IPS-15b (cell line): ENCODE results near the gene SNTG2.

Source experiments
- H3K27me3 ChIP-seq: one replicate; pipeline ENCODE4 v1.6.1; 2013; ENCODE audit warnings: low read length; ENCODE audit not compliant: control insufficient read depth, insufficient read depth
- H3K36me3 ChIP-seq: one replicate; pipeline ENCODE4 v1.6.1; 2013; ENCODE audit warnings: low read length; ENCODE audit not compliant: control insufficient read depth, insufficient read depth
- H3K4me1 ChIP-seq: one replicate; pipeline ENCODE4 v1.6.1; 2013; ENCODE audit warnings: mild to moderate bottlenecking, low read length; ENCODE audit not compliant: control insufficient read depth, insufficient read depth
- H3K4me3 ChIP-seq: one replicate; pipeline ENCODE4 v1.5.1; 2013; ENCODE audit warnings: low read depth, low read length
- H3K9ac ChIP-seq: one replicate; pipeline ENCODE4 v1.6.1; 2013; ENCODE audit warnings: low read depth, mild to moderate bottlenecking, low read length
- H3K9me3 ChIP-seq: one replicate; pipeline ENCODE4 v1.6.1; 2013; ENCODE audit warnings: mild to moderate bottlenecking, low read length; ENCODE audit not compliant: control insufficient read depth, insufficient read depth

Gene SNTG2

GRCh38 chr2:960061-960736 lies 9.6 kb downstream of the SNTG2 start:
- no peak overlapping the region for H3K9ac ChIP-seq
- H3K4me3 ChIP-seq, result no peak overlapping the region
- H3K27me3 ChIP-seq, result no peaks in the 10 kb centered on the region
- H3K4me1 ChIP-seq, result peaks cover 3% of the 10 kb centered on the region
- peaks cover 2% of the 10 kb centered on the region for H3K36me3 ChIP-seq
- no peaks in the 10 kb centered on the region for H3K9me3 ChIP-seq

GRCh38 chr2:961786-962185 lies 11.1 kb downstream of the SNTG2 start:
- no peak overlapping the region for H3K4me3 ChIP-seq
- no peak overlapping the region for H3K9ac ChIP-seq
- no peaks in the 10 kb centered on the region for H3K27me3 ChIP-seq
- no peaks in the 10 kb centered on the region for H3K9me3 ChIP-seq
- H3K36me3 ChIP-seq, result peaks cover 2% of the 10 kb centered on the region
- peaks cover 3% of the 10 kb centered on the region for H3K4me1 ChIP-seq

GRCh38 chr2:963876-964275 lies 13.2 kb downstream of the SNTG2 start:
- H3K4me1 ChIP-seq, result no peaks in the 10 kb centered on the region
- no peaks in the 10 kb centered on the region for H3K9me3 ChIP-seq
- H3K36me3 ChIP-seq, result peaks cover 2% of the 10 kb centered on the region
- H3K4me3 ChIP-seq, result no peak overlapping the region
- no peak overlapping the region for H3K9ac ChIP-seq
- no peaks in the 10 kb centered on the region for H3K27me3 ChIP-seq

GRCh38 chr2:964562-964961 lies 13.9 kb downstream of the SNTG2 start:
- no peaks in the 10 kb centered on the region for H3K27me3 ChIP-seq
- no peaks in the 10 kb centered on the region for H3K4me1 ChIP-seq
- H3K9me3 ChIP-seq, result no peaks in the 10 kb centered on the region
- no peak overlapping the region for H3K4me3 ChIP-seq
- no peak overlapping the region for H3K9ac ChIP-seq
- H3K36me3 ChIP-seq, result peaks cover 2% of the 10 kb centered on the region

- H3K27me3 ChIP-seq, result no peaks in the 10 kb centered on the region
- H3K9me3 ChIP-seq, result no peaks in the 10 kb centered on the region
- H3K4me3 ChIP-seq, result no peak overlapping the region
- no peak overlapping the region for H3K9ac ChIP-seq
- H3K4me1 ChIP-seq, result no peaks in the 10 kb centered on the region
- peaks cover 2% of the 10 kb centered on the region for H3K36me3 ChIP-seq
Measured at GRCh38 chr2:965640-966147, 15.0 kb downstream of the SNTG2 start.

GRCh38 chr2:973129-973528 lies 22.5 kb downstream of the SNTG2 start:
- Histone ChIP-seq H3K4me3 (no peak overlapping the region), H3K9ac (no peak overlapping the region), H3K36me3 (no peaks in the 10 kb centered on the region), H3K27me3 (no peaks in the 10 kb centered on the region), H3K9me3 (no peaks in the 10 kb centered on the region), H3K4me1 (no peaks in the 10 kb centered on the region)

GRCh38 chr2:974054-974453 lies 23.4 kb downstream of the SNTG2 start:
- Histone ChIP-seq H3K4me1 (peaks cover under 1% of the 10 kb centered on the region), H3K4me3 (no peak overlapping the region), H3K9ac (no peak overlapping the region), H3K9me3 (no peaks in the 10 kb centered on the region), H3K27me3 (no peaks in the 10 kb centered on the region), H3K36me3 (no peaks in the 10 kb centered on the region)

GRCh38 chr2:974502-974901 lies 23.9 kb downstream of the SNTG2 start:
- H3K4me1 ChIP-seq, result peaks cover 4% of the 10 kb centered on the region
- H3K9ac ChIP-seq, result no peak overlapping the region

GRCh38 chr2:975095-975494 lies 24.4 kb downstream of the SNTG2 start:
- no peak overlapping the region for H3K9ac ChIP-seq
- H3K27me3 ChIP-seq, result no peaks in the 10 kb centered on the region
- H3K36me3 ChIP-seq, result no peaks in the 10 kb centered on the region
- no peak overlapping the region for H3K4me3 ChIP-seq
- no peaks in the 10 kb centered on the region for H3K9me3 ChIP-seq
- peaks cover 4% of the 10 kb centered on the region for H3K4me1 ChIP-seq

More at GRCh38 chr2:974502-974901, 23.9 kb downstream of the SNTG2 start:
- no peaks in the 10 kb centered on the region for H3K9me3 ChIP-seq
- H3K36me3 ChIP-seq, result no peaks in the 10 kb centered on the region
- no peak overlapping the region for H3K4me3 ChIP-seq
- H3K27me3 ChIP-seq, result no peaks in the 10 kb centered on the region

- no peak overlapping the region for H3K9ac ChIP-seq
- H3K4me3 ChIP-seq, result no peak overlapping the region
Measured at GRCh38 chr2:979069-979928, 28.6 kb downstream of the SNTG2 start.

GRCh38 chr2:980176-980575 lies 29.5 kb downstream of the SNTG2 start:
- no peaks in the 10 kb centered on the region for H3K9me3 ChIP-seq
- no peak overlapping the region for H3K9ac ChIP-seq
- no peak overlapping the region for H3K4me3 ChIP-seq
- H3K36me3 ChIP-seq, result no peaks in the 10 kb centered on the region
- peaks cover 4% of the 10 kb centered on the region for H3K4me1 ChIP-seq
- H3K27me3 ChIP-seq, result no peaks in the 10 kb centered on the region

More at GRCh38 chr2:979069-979928, 28.6 kb downstream of the SNTG2 start:
- Histone ChIP-seq H3K4me1 (peaks cover 4% of the 10 kb centered on the region), H3K36me3 (no peaks in the 10 kb centered on the region), H3K9me3 (no peaks in the 10 kb centered on the region), H3K27me3 (no peaks in the 10 kb centered on the region)

GRCh38 chr2:981258-981657 lies 30.6 kb downstream of the SNTG2 start:
- Histone ChIP-seq H3K27me3 (no peaks in the 10 kb centered on the region), H3K36me3 (no peaks in the 10 kb centered on the region), H3K9me3 (no peaks in the 10 kb centered on the region), H3K4me3 (no peak overlapping the region), H3K9ac (no peak overlapping the region), H3K4me1 (peaks cover 4% of the 10 kb centered on the region)
